K562 (cell line): ENCODE data around the gene SULT2B1. TPM values are rescaled to one million over a fixed set of nuclear protein-coding genes. Genes with fewer than 3 reads are reported as not detected.

Source experiments
- ASH1L ChIP-seq: fragments of 450-650 bp; IDR thresholded peaks from 2 replicates; pipeline ENCODE4 v1.6.1; 2018; ENCODE audit warnings: borderline replicate concordance, mild to moderate bottlenecking, low read depth; ENCODE audit not compliant: partially characterized antibody
- BRF1 ChIP-seq: IDR thresholded peaks from 3 replicates; pipeline ENCODE4 v1.6.1; 2011; ENCODE audit warnings: borderline replicate concordance, mild to moderate bottlenecking; ENCODE audit not compliant: insufficient read length; ENCODE audit errors: extremely low read depth
- CBX2 ChIP-seq: fragments of 200-600 bp; sonication (generic); IDR thresholded peaks from one replicate; pipeline ENCODE4 v1.6.1; 2012; ENCODE audit warnings: mild to moderate bottlenecking, low read length, inconsistent platforms; ENCODE audit not compliant: insufficient read depth, poor library complexity, severe bottlenecking
- CHD1 ChIP-seq: fragments of 200-600 bp; sonication (generic); IDR thresholded peaks from one replicate; pipeline ENCODE4 v1.6.1; 2012; ENCODE audit warnings: mild to moderate bottlenecking, moderate library complexity, low read length, inconsistent platforms
- EP300 ChIP-seq: IDR thresholded peaks from 2 replicates; pipeline ENCODE4 v1.6.1; 2012; ENCODE audit warnings: low read length, improper control_type of control experiment
- GABPA ChIP-seq: fragments of 200-800 bp; sonication (Bioruptor generic); conservative IDR thresholded peaks from 2 replicates; pipeline ENCODE4 v1.6.1; 2016; ENCODE audit warnings: low read depth, missing genetic modification characterization, missing compliant biosample characterization
- GTF2A2 ChIP-seq: IDR thresholded peaks from 2 replicates; pipeline ENCODE4 v1.6.1; 2016; ENCODE audit warnings: mild to moderate bottlenecking, missing genetic modification characterization, missing compliant biosample characterization
- HDAC8 ChIP-seq: fragments of 450-650 bp; IDR thresholded peaks from 2 replicates; pipeline ENCODE4 v1.6.1; 2016; ENCODE audit warnings: mild to moderate bottlenecking, missing genetic modification characterization, moderate library complexity, missing compliant biosample characterization
- HDGF ChIP-seq: fragments of 450-650 bp; IDR thresholded peaks from 2 replicates; pipeline ENCODE4 v1.6.1; 2016
- JUN ChIP-seq, 2 experiments: sonication (generic) in 1 of 2; formaldehyde crosslinking in 1 of 2; IDR thresholded peaks; 2 replicates each; pipeline versions ENCODE4 v1.6.1 to v1.8.0; 2012 to 2022; ENCODE audit warnings: borderline replicate concordance in 2 of 2, mild to moderate bottlenecking in 2 of 2, improper control_type of control experiment in 1 of 2, low read depth in 1 of 2, low read length in 1 of 2, missing genetic modification reagents in 1 of 2
- MAFF ChIP-seq: IDR thresholded peaks from 2 replicates; pipeline ENCODE4 v1.6.1; 2012; ENCODE audit warnings: low read length, improper control_type of control experiment
- RBBP5 ChIP-seq: fragments of 200-600 bp; sonication (generic); IDR thresholded peaks from 2 replicates; pipeline ENCODE4 v1.6.1; 2012; ENCODE audit warnings: borderline replicate concordance, mild to moderate bottlenecking, low read length, control low read depth, inconsistent platforms; ENCODE audit not compliant: insufficient read depth, poor library complexity, severe bottlenecking
- SMARCE1 ChIP-seq: fragments of 450-650 bp; IDR thresholded peaks from 2 replicates; pipeline ENCODE4 v1.7.1; 2016; ENCODE audit warnings: mild to moderate bottlenecking
- TBL1XR1 ChIP-seq, 2 experiments: IDR thresholded peaks; 2 replicates each; pipeline ENCODE4 v1.6.1; 2012; ENCODE audit warnings: improper control_type of control experiment in 2 of 2, low read length in 2 of 2, mild to moderate bottlenecking in 1 of 2
- TBP ChIP-seq: optimal IDR thresholded peaks from 2 replicates; pipeline ENCODE3; 2011; ENCODE audit warnings: low read depth, low read length, improper control_type of control experiment
- ZNF232 ChIP-seq: sonication (generic); formaldehyde crosslinking; IDR thresholded peaks from 2 replicates; pipeline ENCODE4 v1.8.0; 2022; ENCODE audit warnings: mild to moderate bottlenecking, missing genetic modification reagents
- ZNF584 ChIP-seq: fragments of 200-800 bp; sonication (Bioruptor generic); IDR thresholded peaks from 2 replicates; pipeline ENCODE4 v1.6.1; 2016; ENCODE audit warnings: low read depth, mild to moderate bottlenecking, missing genetic modification characterization, missing compliant biosample characterization
- ZNF586 ChIP-seq: fragments of 450-650 bp; formaldehyde crosslinking; conservative IDR thresholded peaks from 2 replicates; pipeline ENCODE4 v1.4.0; 2020; ENCODE audit warnings: mild to moderate bottlenecking, moderate library complexity
- ZNF707 ChIP-seq: fragments of 250-450 bp; sonication (Bioruptor Pico); conservative IDR thresholded peaks from 2 replicates; pipeline ENCODE4 v1.8.0; 2022; ENCODE audit warnings: inconsistent platforms, mild to moderate bottlenecking, moderate library complexity
- ZNF717 ChIP-seq: fragments of 250-450 bp; sonication (Bioruptor Pico); IDR thresholded peaks from 2 replicates; pipeline ENCODE4 v1.5.0; 2021
- ZNF766 ChIP-seq: fragments of 200-800 bp; sonication (Bioruptor generic); conservative IDR thresholded peaks from 2 replicates; pipeline ENCODE4 v1.6.1; 2016; ENCODE audit warnings: missing genetic modification characterization, missing compliant biosample characterization
- polyA plus RNA-seq, 8 experiments: library from polyadenylated mRNA; depleted of rRNA in 4 of 8; stranded (reverse) in 5 of 8; unstranded in 3 of 8; fragments of >200 nt; fragmentation: Nextera tagmentation in 2 of 8; fragmentation: Illumina TruSeq in 1 of 8; extraction: Ambion mirVana in 2 of 8; extraction: Trizol in 1 of 8; gene quantifications; 2 replicates each; pipeline versions ENCODE4 v1.2.1 to v1.2.3, GENCODE V29; 2011 to 2014; ENCODE audit warnings: inconsistent platforms in 1 of 8, missing spikeins in 1 of 8
- total RNA-seq, 7 experiments: library from RNA; depleted of rRNA in 6 of 7; stranded (reverse); fragments of >200 nt in 6 of 7; fragmentation: Illumina TruSeq in 2 of 7; extraction: Trizol in 2 of 7; gene quantifications; 2 replicates each; pipeline versions ENCODE4 v1.2.1 to v1.2.3, GENCODE V29; 2011 to 2021; ENCODE audit warnings: low replicate concordance in 1 of 7
- TF ChIP-seq, protein P1 (sequence below): sonication (generic); formaldehyde crosslinking; IDR thresholded peaks from 2 replicates; pipeline ENCODE4 v1.8.1; 2023; ENCODE audit warnings: mild to moderate bottlenecking, missing genetic modification reagents
- TF ChIP-seq, protein P2 (sequence below): fragments of 250-450 bp; sonication (Bioruptor Pico); IDR thresholded peaks from 2 replicates; pipeline ENCODE4 v1.9.0; 2021; ENCODE audit warnings: mild to moderate bottlenecking
- TF ChIP-seq, protein P3 (sequence below), 2 experiments: fragments of 450-650 bp; conservative IDR thresholded peaks; 2 replicates each; pipeline ENCODE4 v1.6.1; 2017; ENCODE audit warnings: mild to moderate bottlenecking in 2 of 2, moderate library complexity in 2 of 2

Gene SULT2B1
- total and polyA plus RNA-seq, 9 of the 15 experiments (the other 6 are each of a cell fraction or from before 2014, with no cell fraction given): 0.09 to 0.62 (median 0.22) TPM; not detected in 2

DNA sequence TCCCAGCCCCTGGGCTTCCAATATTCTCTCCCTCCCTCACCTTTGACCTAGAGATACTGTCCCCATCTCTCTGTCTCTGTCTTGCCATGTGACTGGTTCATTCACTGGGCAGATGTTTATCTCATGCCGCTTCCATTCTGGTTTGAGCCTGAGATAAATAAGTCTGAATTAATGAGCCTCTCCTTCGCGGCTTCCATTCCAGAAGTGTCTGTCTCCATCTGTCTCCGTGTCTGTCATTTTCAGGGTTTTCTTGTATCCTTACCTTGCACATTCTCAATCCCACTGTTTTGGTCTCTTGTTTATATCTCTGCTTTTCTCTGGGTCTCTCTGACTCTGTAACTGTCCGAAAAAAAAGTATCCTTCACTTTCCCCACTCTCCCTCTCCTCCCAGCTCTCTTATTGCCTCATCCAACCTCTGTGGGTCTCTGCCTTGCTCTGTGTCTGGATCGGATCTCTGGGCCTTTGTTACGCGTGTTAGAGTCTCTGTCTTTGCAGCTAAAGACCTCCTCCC lies 71.6 kb downstream of the SULT2B1 start (continued):
- TF ChIP-seq ZNF766 (CRISPR knock-in tag): no peak
- no peak for TF ChIP-seq BRF1
- 0 out of 2 replicates have a peak, but pooled peaks have one; percentile 19 for TF ChIP-seq GABPA (tag)
- TF ChIP-seq, protein P1, sequence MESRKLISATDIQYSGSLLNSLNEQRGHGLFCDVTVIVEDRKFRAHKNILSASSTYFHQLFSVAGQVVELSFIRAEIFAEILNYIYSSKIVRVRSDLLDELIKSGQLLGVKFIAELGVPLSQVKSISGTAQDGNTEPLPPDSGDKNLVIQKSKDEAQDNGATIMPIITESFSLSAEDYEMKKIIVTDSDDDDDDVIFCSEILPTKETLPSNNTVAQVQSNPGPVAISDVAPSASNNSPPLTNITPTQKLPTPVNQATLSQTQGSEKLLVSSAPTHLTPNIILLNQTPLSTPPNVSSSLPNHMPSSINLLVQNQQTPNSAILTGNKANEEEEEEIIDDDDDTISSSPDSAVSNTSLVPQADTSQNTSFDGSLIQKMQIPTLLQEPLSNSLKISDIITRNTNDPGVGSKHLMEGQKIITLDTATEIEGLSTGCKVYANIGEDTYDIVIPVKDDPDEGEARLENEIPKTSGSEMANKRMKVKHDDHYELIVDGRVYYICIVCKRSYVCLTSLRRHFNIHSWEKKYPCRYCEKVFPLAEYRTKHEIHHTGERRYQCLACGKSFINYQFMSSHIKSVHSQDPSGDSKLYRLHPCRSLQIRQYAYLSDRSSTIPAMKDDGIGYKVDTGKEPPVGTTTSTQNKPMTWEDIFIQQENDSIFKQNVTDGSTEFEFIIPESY (CRISPR knock-in tag): peak; percentile 45; the same call in 1 of the 2 replicates
- TF ChIP-seq ZNF584 (CRISPR knock-in tag): no peak
- TF ChIP-seq TBP: no peak
- no peak for TF ChIP-seq ZNF586 (CRISPR knock-in tag)
- TF ChIP-seq, protein P2, sequence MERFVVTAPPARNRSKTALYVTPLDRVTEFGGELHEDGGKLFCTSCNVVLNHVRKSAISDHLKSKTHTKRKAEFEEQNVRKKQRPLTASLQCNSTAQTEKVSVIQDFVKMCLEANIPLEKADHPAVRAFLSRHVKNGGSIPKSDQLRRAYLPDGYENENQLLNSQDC (CRISPR knock-in tag): no peak
- TF ChIP-seq CHD1: no peak
- TF ChIP-seq RBBP5: no peak
- no peak for TF ChIP-seq GTF2A2 (tag)
- 0 out of 2 replicates have a peak, but pooled peaks have one; percentile 25 for TF ChIP-seq ZNF232 (CRISPR knock-in tag)
- TF ChIP-seq, protein P3, sequence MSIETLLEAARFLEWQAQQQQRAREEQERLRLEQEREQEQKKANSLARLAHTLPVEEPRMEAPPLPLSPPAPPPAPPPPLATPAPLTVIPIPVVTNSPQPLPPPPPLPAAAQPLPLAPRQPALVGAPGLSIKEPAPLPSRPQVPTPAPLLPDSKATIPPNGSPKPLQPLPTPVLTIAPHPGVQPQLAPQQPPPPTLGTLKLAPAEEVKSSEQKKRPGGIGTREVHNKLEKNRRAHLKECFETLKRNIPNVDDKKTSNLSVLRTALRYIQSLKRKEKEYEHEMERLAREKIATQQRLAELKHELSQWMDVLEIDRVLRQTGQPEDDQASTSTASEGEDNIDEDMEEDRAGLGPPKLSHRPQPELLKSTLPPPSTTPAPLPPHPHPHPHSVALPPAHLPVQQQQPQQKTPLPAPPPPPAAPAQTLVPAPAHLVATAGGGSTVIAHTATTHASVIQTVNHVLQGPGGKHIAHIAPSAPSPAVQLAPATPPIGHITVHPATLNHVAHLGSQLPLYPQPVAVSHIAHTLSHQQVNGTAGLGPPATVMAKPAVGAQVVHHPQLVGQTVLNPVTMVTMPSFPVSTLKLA (conservative IDR thresholded peaks at IDR 0.05): no peak
- no peak for TF ChIP-seq MAFF
- TF ChIP-seq JUN (IDR thresholded peaks at IDR 0.05; ENCODE audit: borderline replicate concordance, low read depth, low read length): no peak
- no peak for TF ChIP-seq JUN (CRISPR knock-in tag; IDR thresholded peaks at IDR 0.05; ENCODE audit: borderline replicate concordance)
- TF ChIP-seq CBX2: no peak
- peak; percentile 31; the same call in 1 of the 2 replicates for TF ChIP-seq SMARCE1
- TF ChIP-seq TBL1XR1 (IDR thresholded peaks at IDR 0.05; ENCODE audit: low read length in 2 of 2): no peak; a peak in 1 of 4 replicates
- no peak; the same call in 1 of the 2 replicates for TF ChIP-seq ZNF707 (CRISPR knock-in tag)
- peak; percentile 61; the same call in 1 of the 2 replicates for TF ChIP-seq HDGF
- peak; percentile 17; the same call in 1 of the 2 replicates for TF ChIP-seq EP300
- TF ChIP-seq HDAC8: no peak
- no peak for TF ChIP-seq ZNF717 (CRISPR knock-in tag)
- peak; percentile 28 for TF ChIP-seq ASH1L
